Gastrocnemius medialis (tissue), 4 donors: ENCODE data around the gene MKLN1.

Experiments
- CTCF ChIP-seq, 5 experiments: fragments of 450-650 bp in 3 of 5; fragments of 200-600 bp in 2 of 5; sonication (generic) in 2 of 5; IDR thresholded peaks in 4 of 5; conservative IDR thresholded peaks in 1 of 5; 1 replicate in 4 of 5; 2 replicates in 1 of 5; pipeline ENCODE4 v1.5.1; 2016 to 2019; ENCODE audit warnings: antibody characterized with exemption in 5 of 5, mild to moderate bottlenecking in 3 of 5, moderate library complexity in 3 of 5
- POLR2A ChIP-seq, 2 donors: fragments of 450-650 bp; IDR thresholded peaks; one replicate each; pipeline ENCODE4 v1.6.1; 2017; ENCODE audit warnings: antibody characterized with exemption in 2 of 2, mild to moderate bottlenecking in 2 of 2, moderate library complexity in 2 of 2

- TF ChIP-seq CTCF (IDR thresholded peaks at IDR 0.05 in 4 of 5, conservative IDR thresholded peaks at IDR 0.05 in 1 of 5), result no peak
- TF ChIP-seq POLR2A (IDR thresholded peaks at IDR 0.05), result no peak
Observed at GRCh38 chr7:131455546-131455945, 127.9 kb downstream of the MKLN1 start.
